ENCODE measurements around the gene OR2Y1. TPM values are rescaled to one million over a fixed set of nuclear protein-coding genes. Genes with fewer than 3 reads are reported as not detected.

Gene OR2Y1
- total RNA-seq, 4 donors from 2014 or later: not detected

- no peak for DNase-seq (ENCODE audit: low spot score in 2 of 2)
- Histone ChIP-seq H3K27ac (no peak overlapping the region), H3K9me3 (no peaks in the 10 kb centered on the region), H3K4me3 (no peak overlapping the region), H3K4me1 (no peaks in the 10 kb centered on the region), H3K36me3 (no peaks in the 10 kb centered on the region), H3K27me3 (peaks cover 0 to 3% of the 10 kb centered on the region in 2 donors)
- WGBS, 2 donors: 60 to 62% methylated on average over 7 of the region's 7 CpGs
- TF ChIP-seq EP300 (IDR thresholded peaks at IDR 0.05) (no peak), CTCF (IDR thresholded peaks at IDR 0.05) (no peak), POLR2A (IDR thresholded peaks at IDR 0.05) (no peak)
These were observed 50.1 kb downstream of the OR2Y1 start for GRCh38 chr5:180689775-180690174.

Small RNAs within 50 kb of the gene (small RNA-seq; reads per million reads assigned to genes)
- gene RNU1-17P: not detected

Other genes with a start within 250 kb of the OR2Y1 start
- gene CNOT6, start 245.7 kb downstream of the OR2Y1 start, total RNA-seq: 10 to 100 TPM; 14.0 to 18.0 (median 15.5) TPM
- not detected for gene SCGB3A1, start 148.6 kb downstream of the OR2Y1 start, total RNA-seq
- 10 to 100 TPM in 2 of 4 donors, 1 to 10 TPM in 2; 4.6 to 34.2 (median 14.9) TPM for gene FLT4, start 90.5 kb downstream of the OR2Y1 start, total RNA-seq
- 100 to 1,000 TPM; 161 to 216 (median 195) TPM for gene MGAT1, start 62.7 kb upstream of the OR2Y1 start, total RNA-seq
- gene ZFP62, start 121.2 kb upstream of the OR2Y1 start, total RNA-seq: 10 to 100 TPM; 17.0 to 35.1 (median 25.3) TPM
- not detected for gene BTNL8, start 159.1 kb upstream of the OR2Y1 start, total RNA-seq
- not detected for gene BTNL3, start 248.8 kb upstream of the OR2Y1 start, total RNA-seq